GM12878 (cell line): Measurements from ENCODE around the gene SEC62. TPM values are rescaled to one million over a fixed set of nuclear protein-coding genes. Genes with fewer than 3 reads are reported as not detected.

Experiments used
- BACH1 ChIP-seq: fragments of 450-650 bp; IDR thresholded peaks from 2 replicates; pipeline ENCODE4 v1.6.1; 2017; ENCODE audit warnings: mild to moderate bottlenecking, borderline replicate concordance
- CHD4 ChIP-seq: fragments of 200-600 bp; sonication (generic); IDR thresholded peaks from 2 replicates; pipeline ENCODE4 v1.6.1; 2016; ENCODE audit warnings: mild to moderate bottlenecking
- EGR1 ChIP-seq, 2 experiments: IDR thresholded peaks; 1 replicate in 1 of 2; 2 replicates in 1 of 2; pipeline ENCODE4 v1.6.1; 2011 to 2012; ENCODE audit warnings: low read depth in 2 of 2, low read length in 2 of 2, borderline replicate concordance in 1 of 2, mild to moderate bottlenecking in 1 of 2, moderate library complexity in 1 of 2
- EP300 ChIP-seq, 2 experiments: fragments of 150-350 bp in 1 of 2; IDR thresholded peaks; 2 replicates each; pipeline ENCODE4 v1.6.1; 2011 to 2012; ENCODE audit warnings: low read depth in 2 of 2, low read length in 2 of 2, borderline replicate concordance in 1 of 2, improper control_type of control experiment in 1 of 2, inconsistent platforms in 1 of 2; ENCODE audit not compliant: control insufficient read depth in 1 of 2
- FOXM1 ChIP-seq: IDR thresholded peaks from 2 replicates; pipeline ENCODE4 v1.6.1; 2012; ENCODE audit warnings: low read depth, mild to moderate bottlenecking, inconsistent platforms, low read length, moderate library complexity
- IKZF2 ChIP-seq, 2 experiments: fragments of 450-650 bp; IDR thresholded peaks; 2 replicates each; pipeline ENCODE4 v1.6.1; 2017; ENCODE audit warnings: mild to moderate bottlenecking in 2 of 2, moderate library complexity in 2 of 2
- JUND ChIP-seq: IDR thresholded peaks from 2 replicates; pipeline ENCODE4 v1.6.1; 2012; ENCODE audit warnings: low read depth, mild to moderate bottlenecking, low read length, improper control_type of control experiment, moderate library complexity
- MEF2B ChIP-seq: fragments of 450-650 bp; IDR thresholded peaks from 2 replicates; pipeline ENCODE4 v1.6.1; 2018; ENCODE audit warnings: mild to moderate bottlenecking, moderate library complexity; ENCODE audit not compliant: partially characterized antibody, poor library complexity, severe bottlenecking
- NR2C1 ChIP-seq: fragments of 450-650 bp; IDR thresholded peaks from 2 replicates; pipeline ENCODE4 v1.6.1; 2017; ENCODE audit warnings: antibody characterized with exemption, mild to moderate bottlenecking, moderate library complexity
- NR2F1 ChIP-seq: fragments of 450-650 bp; conservative IDR thresholded peaks from 2 replicates; pipeline ENCODE4 v1.6.1; 2017; ENCODE audit warnings: mild to moderate bottlenecking
- RELB ChIP-seq: fragments of 450-650 bp; IDR thresholded peaks from 2 replicates; pipeline ENCODE4 v1.6.1; 2017; ENCODE audit warnings: low read depth, mild to moderate bottlenecking, moderate library complexity
- RUNX3 ChIP-seq: IDR thresholded peaks from 2 replicates; pipeline ENCODE4 v1.6.1; 2012; ENCODE audit warnings: low read length, inconsistent platforms
- SPI1 ChIP-seq: IDR thresholded peaks from 2 replicates; pipeline ENCODE4 v1.6.1; 2011; ENCODE audit warnings: low read depth, mild to moderate bottlenecking, low read length, moderate library complexity, borderline replicate concordance; ENCODE audit not compliant: insufficient read depth
- TCF3 ChIP-seq: IDR thresholded peaks from 2 replicates; pipeline ENCODE4 v1.6.1; 2012; ENCODE audit warnings: low read depth, mild to moderate bottlenecking, low read length, borderline replicate concordance; ENCODE audit not compliant: insufficient read depth
- USF2 ChIP-seq: IDR thresholded peaks from 2 replicates; pipeline ENCODE4 v1.6.1; 2011; ENCODE audit warnings: low read depth, low read length, improper control_type of control experiment, borderline replicate concordance
- ZNF384 ChIP-seq: IDR thresholded peaks from 2 replicates; pipeline ENCODE4 v1.6.1; 2012; ENCODE audit warnings: low read depth, mild to moderate bottlenecking, low read length, improper control_type of control experiment, borderline replicate concordance
- polyA plus RNA-seq, 11 experiments: library from polyadenylated mRNA; depleted of rRNA in 4 of 11; unstranded in 6 of 11; stranded (reverse) in 5 of 11; fragments of >200 nt; fragmentation: Nextera tagmentation in 4 of 11; fragmentation: Illumina TruSeq in 1 of 11; extraction: Ambion mirVana in 4 of 11; extraction: Trizol in 1 of 11; gene quantifications; 1 replicate in 1 of 11; 2 replicates in 10 of 11; pipeline versions ENCODE4 v1.2.1 to v1.2.3, GENCODE V29; 2011 to 2016; ENCODE audit warnings: inconsistent platforms in 2 of 11, missing spikeins in 2 of 11, low read depth in 1 of 11
- total RNA-seq, 4 experiments: library from RNA; depleted of rRNA in 3 of 4; stranded (reverse); fragments of >200 nt in 3 of 4; fragmentation: Illumina TruSeq in 1 of 4; extraction: Trizol in 1 of 4; gene quantifications; 2 replicates each; pipeline versions ENCODE4 v1.2.1 to v1.2.3, GENCODE V29; 2013 to 2021
- TF ChIP-seq, protein P1 (sequence below): IDR thresholded peaks from 2 replicates; pipeline ENCODE4 v1.6.1; 2012; ENCODE audit warnings: improper control_type of control experiment, low read depth, low read length; ENCODE audit not compliant: insufficient replicate concordance
- TF ChIP-seq, protein P2 (sequence below): IDR thresholded peaks from 2 replicates; pipeline ENCODE4 v1.6.1; 2011; ENCODE audit warnings: borderline replicate concordance, low read depth, mild to moderate bottlenecking, moderate library complexity, mixed read lengths, low read length; ENCODE audit not compliant: insufficient read depth; ENCODE audit errors: extremely low read length

Gene SEC62
- total and polyA plus RNA-seq, 10 of the 15 experiments (the other 5 are each of a cell fraction or from before 2014, with no cell fraction given), result 25.6 to 270 (median 94.8) TPM

DNA sequence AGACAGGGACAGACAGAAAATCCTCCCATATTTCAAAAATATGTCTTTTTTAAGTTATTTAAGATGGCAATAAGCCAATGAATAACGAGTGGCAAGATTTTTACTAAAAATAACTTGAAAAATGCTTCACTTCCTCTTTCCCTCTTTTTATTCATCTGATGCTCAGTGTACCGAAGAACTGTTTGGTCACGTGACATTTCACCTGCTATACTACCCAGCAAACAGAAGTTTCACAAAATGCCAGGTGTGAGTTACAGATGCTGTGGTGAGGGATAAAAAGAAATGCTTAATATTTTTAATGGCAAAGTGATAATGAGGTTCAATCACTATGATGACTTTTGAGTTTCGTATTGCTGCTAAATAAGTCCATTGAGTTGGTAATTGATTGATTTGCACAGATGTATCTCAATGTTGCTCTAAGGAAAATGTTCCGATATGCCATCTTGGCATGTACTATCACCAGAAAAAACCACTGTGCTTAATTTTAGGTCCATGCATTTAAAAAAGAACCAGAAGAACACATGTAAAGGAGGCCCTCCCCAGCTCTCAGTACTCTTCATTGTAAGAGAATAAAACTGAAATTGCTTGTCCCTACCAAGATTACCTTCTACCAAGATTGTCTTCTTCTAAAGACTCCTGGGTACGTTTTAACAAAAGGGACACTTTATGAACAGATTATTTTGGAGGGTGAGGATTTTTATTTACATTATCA lies 26.0 kb upstream of the SEC62 start (continued):
- TF ChIP-seq USF2 (peak; percentile 89), FOXM1 (peak; percentile 95), NR2C1 (no peak), EGR1 (IDR thresholded peaks at IDR 0.05; ENCODE audit: borderline replicate concordance in 1 of 2, low read depth in 2 of 2, low read length in 2 of 2) (no peak), EP300 (IDR thresholded peaks at IDR 0.05; ENCODE audit: borderline replicate concordance in 1 of 2, control insufficient read depth in 1 of 2, low read depth in 2 of 2, low read length in 2 of 2) (peak; percentile 81 to 95), ZNF384 (no peak), CHD4 (no peak), SPI1 (peak; percentile 98), BACH1 (peak; percentile 49; the same call in 1 of the 2 replicates), NR2F1 (peak; percentile 52), RUNX3 (peak; percentile 83), JUND (no peak), TCF3 (peak; percentile 83), RELB (peak; percentile 90), IKZF2 (IDR thresholded peaks at IDR 0.05) (peak; percentile 91 to 92), MEF2B (peak; percentile 96)
- TF ChIP-seq, protein P1, sequence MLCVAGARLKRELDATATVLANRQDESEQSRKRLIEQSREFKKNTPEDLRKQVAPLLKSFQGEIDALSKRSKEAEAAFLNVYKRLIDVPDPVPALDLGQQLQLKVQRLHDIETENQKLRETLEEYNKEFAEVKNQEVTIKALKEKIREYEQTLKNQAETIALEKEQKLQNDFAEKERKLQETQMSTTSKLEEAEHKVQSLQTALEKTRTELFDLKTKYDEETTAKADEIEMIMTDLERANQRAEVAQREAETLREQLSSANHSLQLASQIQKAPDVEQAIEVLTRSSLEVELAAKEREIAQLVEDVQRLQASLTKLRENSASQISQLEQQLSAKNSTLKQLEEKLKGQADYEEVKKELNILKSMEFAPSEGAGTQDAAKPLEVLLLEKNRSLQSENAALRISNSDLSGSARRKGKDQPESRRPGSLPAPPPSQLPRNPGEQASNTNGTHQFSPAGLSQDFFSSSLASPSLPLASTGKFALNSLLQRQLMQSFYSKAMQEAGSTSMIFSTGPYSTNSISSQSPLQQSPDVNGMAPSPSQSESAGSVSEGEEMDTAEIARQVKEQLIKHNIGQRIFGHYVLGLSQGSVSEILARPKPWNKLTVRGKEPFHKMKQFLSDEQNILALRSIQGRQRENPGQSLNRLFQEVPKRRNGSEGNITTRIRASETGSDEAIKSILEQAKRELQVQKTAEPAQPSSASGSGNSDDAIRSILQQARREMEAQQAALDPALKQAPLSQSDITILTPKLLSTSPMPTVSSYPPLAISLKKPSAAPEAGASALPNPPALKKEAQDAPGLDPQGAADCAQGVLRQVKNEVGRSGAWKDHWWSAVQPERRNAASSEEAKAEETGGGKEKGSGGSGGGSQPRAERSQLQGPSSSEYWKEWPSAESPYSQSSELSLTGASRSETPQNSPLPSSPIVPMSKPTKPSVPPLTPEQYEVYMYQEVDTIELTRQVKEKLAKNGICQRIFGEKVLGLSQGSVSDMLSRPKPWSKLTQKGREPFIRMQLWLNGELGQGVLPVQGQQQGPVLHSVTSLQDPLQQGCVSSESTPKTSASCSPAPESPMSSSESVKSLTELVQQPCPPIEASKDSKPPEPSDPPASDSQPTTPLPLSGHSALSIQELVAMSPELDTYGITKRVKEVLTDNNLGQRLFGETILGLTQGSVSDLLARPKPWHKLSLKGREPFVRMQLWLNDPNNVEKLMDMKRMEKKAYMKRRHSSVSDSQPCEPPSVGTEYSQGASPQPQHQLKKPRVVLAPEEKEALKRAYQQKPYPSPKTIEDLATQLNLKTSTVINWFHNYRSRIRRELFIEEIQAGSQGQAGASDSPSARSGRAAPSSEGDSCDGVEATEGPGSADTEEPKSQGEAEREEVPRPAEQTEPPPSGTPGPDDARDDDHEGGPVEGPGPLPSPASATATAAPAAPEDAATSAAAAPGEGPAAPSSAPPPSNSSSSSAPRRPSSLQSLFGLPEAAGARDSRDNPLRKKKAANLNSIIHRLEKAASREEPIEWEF, result peak; percentile 77
- TF ChIP-seq, protein P2, sequence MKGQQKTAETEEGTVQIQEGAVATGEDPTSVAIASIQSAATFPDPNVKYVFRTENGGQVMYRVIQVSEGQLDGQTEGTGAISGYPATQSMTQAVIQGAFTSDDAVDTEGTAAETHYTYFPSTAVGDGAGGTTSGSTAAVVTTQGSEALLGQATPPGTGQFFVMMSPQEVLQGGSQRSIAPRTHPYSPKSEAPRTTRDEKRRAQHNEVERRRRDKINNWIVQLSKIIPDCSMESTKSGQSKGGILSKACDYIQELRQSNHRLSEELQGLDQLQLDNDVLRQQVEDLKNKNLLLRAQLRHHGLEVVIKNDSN, result peak; percentile 57
